ENCODE results near the gene AKAP12.

- TF ChIP-seq CTCF (IDR thresholded peaks at IDR 0.05; ENCODE audit: low read length) (peak; percentile 96), EZH2 (IDR thresholded peaks at IDR 0.05; ENCODE audit: borderline replicate concordance, low read length) (no peak)
These were observed 84.2 kb downstream of the AKAP12 start for GRCh38 chr6:151323791-151324487.

Measured in OCI-LY1 (cell line).